HG03066 (cell line): ENCODE measurements around the gene ITGA7.
A peak's percentile ranks its signal among the peaks of the same experiment; 100 is the strongest.

Experiments
- ATAC-seq: cut with Tn5 transposase; IDR thresholded peaks from one replicate; pipeline ENCODE4 v1.9.1; 2021; ENCODE audit warnings: low read depth; ENCODE audit not compliant: unreplicated experiment

Gene ITGA7

GRCh38 chr12:55707841-55708694 is at the start of gene ITGA7:
Gene ITGA7 (minus strand): TSS chr12:55707904. CDS start chr12:55707682, 222 bp downstream.
- peak; percentile 54 for ATAC-seq

DNA sequence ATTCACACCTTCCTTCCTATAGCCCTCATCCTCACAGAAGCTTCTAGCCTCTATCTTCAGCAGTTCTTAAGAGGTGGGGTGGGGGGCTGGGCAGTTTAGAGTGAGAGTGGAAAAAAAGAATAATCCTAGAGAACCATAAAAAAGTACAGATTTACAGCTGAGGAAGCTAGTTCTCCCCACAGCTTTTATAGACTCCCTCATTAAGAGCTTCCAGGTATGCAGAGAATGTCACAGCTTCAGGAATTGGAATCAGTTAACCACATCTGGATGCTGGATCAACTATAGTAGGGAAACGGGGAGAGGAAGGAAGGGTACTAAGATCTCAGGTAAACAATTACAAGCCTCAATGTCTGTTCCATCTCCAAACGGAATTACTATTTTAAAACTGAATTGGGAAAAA is 47.5 kb upstream of the ITGA7 start:
- ATAC-seq: no peak

GRCh38 chr12:55748230-55748993 is 40.7 kb upstream of the ITGA7 start:
- no peak for ATAC-seq

DNA sequence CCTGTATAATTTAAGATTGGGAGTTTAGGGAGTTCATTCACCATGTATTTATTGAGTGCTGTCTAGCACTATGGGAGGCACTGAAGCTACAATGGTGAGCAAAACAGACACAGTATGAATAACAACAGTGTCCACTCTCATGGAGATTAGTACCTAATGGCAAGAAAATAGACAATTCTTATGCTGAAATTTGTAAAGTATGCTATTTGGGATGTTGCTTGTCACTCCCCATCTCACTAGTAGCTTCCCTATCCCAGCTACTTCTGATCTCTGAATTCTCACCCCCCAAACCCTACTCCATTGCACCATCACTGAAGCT is 39.2 kb upstream of the ITGA7 start:
- ATAC-seq: no peak

DNA sequence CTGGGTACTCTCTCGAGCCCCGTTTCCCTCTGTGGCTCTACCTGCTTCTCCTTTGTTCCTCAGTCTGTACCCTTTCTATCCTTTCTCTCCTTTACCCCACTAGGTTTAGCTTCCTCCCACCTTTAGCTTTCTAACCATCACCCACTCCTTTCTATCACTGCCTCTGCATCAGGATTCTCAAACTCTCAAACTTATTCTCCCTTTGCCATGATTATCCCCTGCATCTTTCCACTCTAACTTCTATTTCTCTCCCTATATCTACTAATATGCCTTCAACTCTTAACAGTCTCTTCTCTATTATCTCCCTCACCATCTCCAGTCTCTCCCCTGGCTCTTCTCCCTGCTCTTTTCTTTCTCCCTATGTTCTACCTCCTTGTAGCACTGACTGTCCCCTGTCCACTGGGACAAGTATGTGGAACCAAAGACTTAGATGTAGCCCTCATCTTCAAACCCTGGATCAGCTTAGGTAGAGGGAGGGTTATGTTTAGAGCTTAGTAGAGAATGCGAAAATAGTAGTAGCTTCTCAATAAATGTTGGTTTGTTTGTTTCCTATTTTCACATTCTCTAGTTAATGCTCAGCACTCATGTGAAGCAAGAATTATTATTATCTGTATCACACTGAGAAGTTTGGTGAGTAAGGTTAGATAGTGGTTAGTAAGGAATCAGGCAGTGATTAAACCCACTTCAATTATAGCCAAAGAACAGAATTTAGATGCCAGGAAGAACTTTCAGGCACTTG is 38.6 kb upstream of the ITGA7 start:
- ATAC-seq: no peak

DNA sequence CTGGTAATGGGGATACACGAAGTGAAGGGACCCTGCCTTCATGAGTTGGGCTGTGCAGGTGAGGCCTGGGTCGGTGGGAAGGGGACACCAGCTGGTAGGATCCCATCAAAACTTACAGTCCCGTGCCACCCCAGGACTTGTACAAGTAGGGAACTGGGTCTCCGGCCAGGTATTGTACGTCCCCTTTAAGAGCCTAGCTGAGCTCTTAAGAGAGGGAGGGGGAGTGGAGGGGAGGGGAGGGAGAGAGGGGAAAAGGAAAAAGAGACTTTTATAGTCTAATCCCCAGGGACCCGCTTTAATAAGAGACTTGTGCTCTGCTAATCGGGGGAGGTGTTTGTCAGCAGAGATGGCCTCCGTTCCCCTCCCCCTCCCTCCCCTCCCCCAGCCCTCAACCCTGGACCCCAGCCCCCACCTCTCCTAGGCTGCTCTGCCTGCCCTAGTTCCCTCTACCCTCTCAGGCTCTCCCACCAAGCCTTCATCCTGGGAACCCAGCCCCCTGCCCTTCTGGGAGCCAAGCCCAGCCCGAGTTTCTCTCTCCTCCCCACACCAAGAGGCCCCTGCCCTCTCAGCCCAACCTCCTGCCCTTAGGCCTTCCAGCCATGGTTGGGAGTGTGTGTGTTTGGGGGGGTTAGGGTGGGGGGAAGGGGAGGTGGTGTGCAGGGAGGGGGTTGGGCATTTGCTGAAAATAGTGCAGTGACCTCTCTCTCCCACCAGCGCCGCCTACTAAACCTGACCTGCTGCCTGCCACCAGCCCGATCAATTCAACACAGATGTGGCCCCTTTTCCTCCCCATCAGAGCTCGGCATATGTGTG is 37.9 kb upstream of the ITGA7 start:
- ATAC-seq: no peak

GRCh38 chr12:55744340-55745030 is 36.8 kb upstream of the ITGA7 start:
- no peak for ATAC-seq

- peak; percentile 49 for ATAC-seq
Measured at GRCh38 chr12:55743406-55744339, 36.0 kb upstream of the ITGA7 start.

DNA sequence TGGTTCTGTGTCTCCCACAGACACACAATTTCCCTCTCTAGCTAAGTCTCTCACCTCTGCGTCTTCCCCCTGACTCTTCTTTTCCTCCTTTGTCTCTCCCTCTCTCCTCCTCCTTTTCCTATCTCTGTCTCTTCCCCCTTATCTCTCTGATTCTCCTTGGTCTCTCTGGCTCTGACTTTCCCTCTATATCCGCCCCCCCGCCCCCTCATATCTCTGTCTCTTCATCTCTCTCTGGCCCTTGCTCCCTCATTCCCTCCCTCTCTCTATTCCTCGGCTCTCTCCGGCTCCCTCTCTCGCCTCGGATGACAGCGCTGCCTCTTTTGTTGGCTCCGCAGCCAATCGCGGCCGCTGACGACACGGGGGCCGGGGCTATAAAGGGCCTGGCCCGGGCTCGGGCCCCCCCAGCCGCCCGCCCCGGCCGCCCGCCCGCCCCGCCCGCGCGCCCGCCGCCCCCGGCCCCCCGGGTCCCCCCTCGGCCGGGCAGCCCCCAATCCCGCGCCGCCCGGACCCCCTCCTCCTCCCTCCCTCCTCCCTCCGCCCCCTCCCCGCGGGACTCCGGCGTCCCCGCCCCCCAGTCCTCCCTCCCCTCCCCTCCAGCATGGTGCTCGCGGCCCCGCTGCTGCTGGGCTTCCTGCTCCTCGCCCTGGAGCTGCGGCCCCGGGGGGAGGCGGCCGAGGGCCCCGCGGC is 35.2 kb upstream of the ITGA7 start, which contains the start of gene GDF11:
Gene GDF11, plus strand, starts transcription at position 404 of the 687 bp plus-strand sequence. Its CDS starts 195 bp downstream, at position 599.
- ATAC-seq: peak; percentile 29

GRCh38 chr12:55741931-55742680 is 34.4 kb upstream of the ITGA7 start:
- ATAC-seq: no peak

DNA sequence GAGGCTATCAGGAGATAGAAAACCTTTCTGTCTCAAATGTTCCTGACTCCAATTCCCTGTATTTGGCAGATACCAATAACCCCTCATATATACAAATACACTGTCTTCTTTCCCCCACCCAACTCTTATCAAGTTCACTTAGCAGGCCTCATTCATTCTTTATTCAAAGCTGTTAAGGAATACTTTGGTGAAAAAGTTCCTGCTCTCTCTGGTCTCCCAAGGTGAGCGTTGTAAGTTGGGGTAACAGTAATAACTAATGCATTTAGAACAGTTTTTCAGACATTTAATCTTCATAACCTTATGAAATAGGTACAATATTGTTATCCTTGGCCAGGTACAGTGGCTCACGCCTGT is 31.3 kb upstream of the ITGA7 start:
- no peak for ATAC-seq

GRCh38 chr12:55738123-55739024 is 30.7 kb upstream of the ITGA7 start:
- peak; percentile 80 for ATAC-seq

DNA sequence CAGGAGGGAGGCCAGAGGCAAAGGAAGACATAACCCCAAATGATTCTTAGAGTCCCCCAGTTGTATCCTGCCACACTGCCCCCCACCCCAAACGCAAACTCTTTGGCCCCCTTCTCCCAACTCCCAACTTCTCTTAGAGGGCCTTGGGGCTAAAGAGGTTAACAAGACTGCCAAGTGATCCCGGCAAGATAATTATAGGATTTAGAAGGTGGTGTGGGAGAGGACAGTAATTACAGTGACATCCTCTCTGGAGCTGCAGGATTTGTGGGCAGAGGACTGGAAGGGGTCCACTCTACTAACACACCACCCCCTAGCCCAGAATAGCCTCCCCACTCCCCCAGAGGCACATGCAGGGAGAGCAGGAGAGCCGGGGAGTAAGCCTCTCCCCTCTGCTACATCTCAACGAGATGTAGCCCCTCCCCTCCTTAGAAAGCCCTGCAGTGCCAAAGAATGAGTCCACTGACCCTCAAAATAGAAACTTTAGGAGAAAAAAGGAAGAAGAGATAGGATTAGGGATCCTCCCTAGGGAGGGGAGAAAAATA is 29.9 kb upstream of the ITGA7 start:
- ATAC-seq: peak; percentile 8

GRCh38 chr12:55736780-55737580 is 29.3 kb upstream of the ITGA7 start:
- no peak for ATAC-seq

DNA sequence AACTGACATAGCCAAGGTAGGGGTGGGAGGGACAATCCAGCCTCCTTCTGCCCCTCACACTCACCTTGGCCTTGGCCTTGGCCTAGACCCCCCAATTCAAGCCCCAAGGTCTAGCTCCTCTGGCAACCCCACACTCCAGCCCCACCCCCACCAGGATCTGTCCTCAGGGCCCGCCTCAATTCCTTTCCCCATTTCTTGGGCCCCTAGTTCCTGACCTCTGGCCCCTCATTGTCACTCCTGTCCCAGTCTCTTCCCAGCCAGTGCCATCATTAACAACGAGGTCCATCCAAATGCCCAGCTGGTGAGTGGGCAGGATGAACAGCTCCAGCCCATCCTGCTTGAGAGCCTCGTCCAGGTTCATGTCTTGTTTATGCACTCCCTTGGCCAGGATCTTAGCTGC is 28.4 kb upstream of the ITGA7 start:
- no peak for ATAC-seq
